Hematopoietic multipotent progenitor cell treated with erythropoietin and hydrocortisone succinate and interleukin-3 and kit ligand, for 17 days (in vitro differentiated cells): ENCODE results near the gene STARD3NL.
"Not testable (repeated sequence)": the region's sequence is repeated elsewhere in the genome, so short reads cannot be mapped to it uniquely, and the experiment has no call there.

Experiments used
- DNase-seq: peaks from one replicate; pipeline ENCODE4 v3.0.0-alpha.2; 2015; ENCODE audit warnings: low spot score

The STARD3NL gene

GRCh38 chr7:38223306-38223705, 45.3 kb downstream of the STARD3NL start:
- DNase-seq = no peak

GRCh38 chr7:38224392-38224791, 46.3 kb downstream of the STARD3NL start:
- DNase-seq = no peak

- no peak for DNase-seq
Measured at GRCh38 chr7:38229386-38229785, 51.3 kb downstream of the STARD3NL start.

- no peak for DNase-seq
Measured at GRCh38 chr7:38229884-38230642, 52.0 kb downstream of the STARD3NL start.

GRCh38 chr7:38232502-38233366, 54.7 kb downstream of the STARD3NL start:
- no peak for DNase-seq

- DNase-seq = not testable (repeated sequence)
Measured at GRCh38 chr7:38234759-38235158, 56.7 kb downstream of the STARD3NL start.

- no peak for DNase-seq
Measured at GRCh38 chr7:38235606-38236005, 57.6 kb downstream of the STARD3NL start.

- DNase-seq = not testable (repeated sequence)
Measured at GRCh38 chr7:38239129-38239528, 61.1 kb downstream of the STARD3NL start.

- no peak for DNase-seq
Measured at GRCh38 chr7:38241071-38241470, 63.0 kb downstream of the STARD3NL start.

- DNase-seq = no peak
Measured at GRCh38 chr7:38242814-38243213, 64.8 kb downstream of the STARD3NL start.

GRCh38 chr7:38243345-38243744, 65.3 kb downstream of the STARD3NL start:
- not testable (repeated sequence) for DNase-seq

- no peak for DNase-seq
Measured at GRCh38 chr7:38244516-38244915, 66.5 kb downstream of the STARD3NL start.

- no peak for DNase-seq
Measured at GRCh38 chr7:38245409-38245977, 67.4 kb downstream of the STARD3NL start.

- DNase-seq = no peak
Measured at GRCh38 chr7:38248069-38248567, 70.1 kb downstream of the STARD3NL start.

GRCh38 chr7:38249849-38250248, 71.8 kb downstream of the STARD3NL start:
- DNase-seq = not testable (repeated sequence)

- no peak for DNase-seq
Measured at GRCh38 chr7:38257350-38257677, 79.3 kb downstream of the STARD3NL start.

- DNase-seq = not testable (repeated sequence)
Measured at GRCh38 chr7:38259157-38259556, 81.1 kb downstream of the STARD3NL start.

- not testable (repeated sequence) for DNase-seq
Measured at GRCh38 chr7:38261601-38262000, 83.6 kb downstream of the STARD3NL start.

GRCh38 chr7:38262026-38262425, 84.0 kb downstream of the STARD3NL start:
- not testable (repeated sequence) for DNase-seq

- no peak for DNase-seq
Measured at GRCh38 chr7:38262545-38262944, 84.5 kb downstream of the STARD3NL start.

GRCh38 chr7:38263274-38263673, 85.2 kb downstream of the STARD3NL start:
- DNase-seq = not testable (repeated sequence)

GRCh38 chr7:38264602-38265001, 86.6 kb downstream of the STARD3NL start:
- DNase-seq = not testable (repeated sequence)

- not testable (repeated sequence) for DNase-seq
Measured at GRCh38 chr7:38265958-38266357, 87.9 kb downstream of the STARD3NL start.
